SU-DHL-6 (cell line): Measurements from ENCODE around the gene PADI3.

Experiments used
- CTCF ChIP-seq: fragments of 200-600 bp; sonication (generic); IDR thresholded peaks from one replicate; pipeline ENCODE4 v1.5.1; 2017; ENCODE audit warnings: antibody characterized with exemption, mild to moderate bottlenecking, low read length, moderate library complexity; ENCODE audit not compliant: insufficient read depth, poor library complexity, severe bottlenecking
- EZH2phosphoT487 ChIP-seq: fragments of 200-600 bp; sonication (generic), shearing (Covaris generic); conservative IDR thresholded peaks from 2 replicates; pipeline ENCODE4 v1.6.1; 2018; ENCODE audit warnings: mild to moderate bottlenecking, antibody characterized with exemption, low read length, moderate library complexity, mixed read lengths

DNA sequence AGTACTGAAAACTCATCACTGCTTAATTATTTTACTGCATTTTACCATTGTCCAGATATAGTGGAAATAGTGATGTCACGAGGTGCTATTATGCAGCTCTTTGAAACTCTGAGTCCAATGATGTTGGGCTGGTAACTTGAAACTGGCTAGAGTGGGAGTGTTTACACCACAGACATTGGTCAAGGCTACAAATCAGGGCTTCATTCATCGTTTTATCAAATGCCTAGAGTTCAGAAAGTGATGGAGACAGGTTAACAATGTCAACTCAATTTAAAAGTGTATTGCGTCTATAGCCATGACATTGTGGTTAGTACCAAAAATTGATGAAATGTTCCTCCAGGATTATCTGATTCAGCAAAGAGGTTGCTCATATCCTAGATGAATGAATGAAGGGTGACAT is 31.3 kb upstream of the PADI3 start:
- TF ChIP-seq CTCF, result no peak
- TF ChIP-seq EZH2phosphoT487, result no peak
